Measurements from ENCODE around the gene GPA33.

The GPA33 gene

GRCh38 chr1:167068761-167069160, 21.4 kb downstream of the GPA33 start:
- TF ChIP-seq CTCF (IDR thresholded peaks at IDR 0.05; ENCODE audit: low read length, missing control alignments) = no peak
- no peak for DNase-seq (ENCODE audit: low read depth)

GRCh38 chr1:167067904-167068303, 22.3 kb downstream of the GPA33 start:
- no peak for DNase-seq (ENCODE audit: low read depth)
- TF ChIP-seq CTCF (IDR thresholded peaks at IDR 0.05; ENCODE audit: low read length, missing control alignments) = no peak
- H3K4me3 ChIP-seq (replicated peaks; ENCODE audit: low read depth, low read length) = no peak overlapping the region

More at GRCh38 chr1:167068761-167069160, 21.4 kb downstream of the GPA33 start:
- H3K4me3 ChIP-seq (replicated peaks; ENCODE audit: low read depth, low read length) = no peak overlapping the region

- peak; percentile 85 for TF ChIP-seq CTCF (IDR thresholded peaks at IDR 0.05; ENCODE audit: low read length, missing control alignments)
- DNase-seq (ENCODE audit: low read depth) = peak; percentile 50
- peak overlapping the region; percentile 2 for H3K4me3 ChIP-seq (replicated peaks; ENCODE audit: low read depth, low read length)
Observed at GRCh38 chr1:167066333-167067122, 23.6 kb downstream of the GPA33 start.

GRCh38 chr1:167065471-167065870, 24.7 kb downstream of the GPA33 start:
- H3K4me3 ChIP-seq (replicated peaks; ENCODE audit: low read depth, low read length) = no peak overlapping the region
- no peak for TF ChIP-seq CTCF (IDR thresholded peaks at IDR 0.05; ENCODE audit: low read length, missing control alignments)
- DNase-seq (ENCODE audit: low read depth) = no peak

- no peak overlapping the region for H3K4me3 ChIP-seq (replicated peaks; ENCODE audit: low read depth, low read length)
- no peak for TF ChIP-seq CTCF (IDR thresholded peaks at IDR 0.05; ENCODE audit: low read length, missing control alignments)
- no peak for DNase-seq (ENCODE audit: low read depth)
Observed at GRCh38 chr1:167064621-167065020, 25.6 kb downstream of the GPA33 start.

GRCh38 chr1:167061073-167061464, 29.1 kb downstream of the GPA33 start:
- DNase-seq (ENCODE audit: low read depth) = no peak
- no peak for TF ChIP-seq CTCF (IDR thresholded peaks at IDR 0.05; ENCODE audit: low read length, missing control alignments)
- H3K4me3 ChIP-seq (replicated peaks; ENCODE audit: low read depth, low read length) = no peak overlapping the region

Data from fibroblast of pulmonary artery (primary cell).